GM19455 (cell line): ENCODE measurements around the gene KRT9.

ENCODE experiments used
- ATAC-seq: cut with Tn5 transposase; IDR thresholded peaks from one replicate; pipeline ENCODE4 v1.9.1; 2021; ENCODE audit not compliant: unreplicated experiment

The KRT9 gene

DNA sequence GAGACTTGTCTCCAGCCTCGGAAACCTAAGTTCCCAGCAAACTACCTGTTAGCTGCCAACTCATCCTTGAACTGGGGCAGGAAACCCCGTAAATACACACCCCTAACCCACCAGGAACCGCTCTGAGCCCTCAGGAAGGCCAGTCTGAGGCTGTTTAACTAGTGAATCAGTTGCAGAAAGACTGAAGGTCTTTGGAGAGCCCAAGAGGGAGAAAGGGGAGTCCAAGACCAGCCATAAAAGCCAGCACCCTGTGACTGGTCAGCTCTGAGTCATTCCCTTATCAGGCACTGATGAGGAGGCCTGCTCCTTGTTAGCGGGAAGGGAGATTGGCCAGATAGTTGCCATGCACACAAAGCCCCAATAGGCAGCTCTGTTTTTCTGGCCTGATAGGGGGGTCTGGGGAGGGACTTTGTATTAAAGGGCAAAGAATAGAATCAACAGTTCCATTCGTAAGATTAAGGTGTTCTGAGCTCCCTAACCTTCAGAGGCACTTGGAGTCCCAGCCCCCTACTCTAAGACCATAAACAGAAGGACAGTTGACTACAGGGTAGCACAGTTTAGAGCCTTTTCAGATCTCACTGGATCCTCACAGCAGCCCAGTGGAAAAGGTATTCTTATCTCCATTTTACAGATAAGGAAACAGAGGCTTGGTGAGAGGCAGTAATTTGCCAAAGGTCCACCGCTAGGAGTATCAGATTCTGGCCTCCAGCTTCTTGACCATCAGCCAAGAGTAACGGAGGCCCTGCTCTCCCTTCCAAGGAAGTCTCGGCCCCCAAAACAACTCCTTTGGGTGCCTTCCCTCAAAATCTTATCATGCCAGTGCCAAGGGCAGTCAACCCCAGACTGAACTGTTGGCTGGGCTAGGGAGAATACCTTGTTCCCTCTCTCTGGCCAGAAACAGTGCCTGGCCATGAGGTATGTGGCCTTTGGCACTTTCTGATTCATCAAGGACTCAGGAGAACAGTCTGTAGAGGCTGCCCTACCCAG lies 41.5 kb downstream of the KRT9 start:
- ATAC-seq, result no peak

DNA sequence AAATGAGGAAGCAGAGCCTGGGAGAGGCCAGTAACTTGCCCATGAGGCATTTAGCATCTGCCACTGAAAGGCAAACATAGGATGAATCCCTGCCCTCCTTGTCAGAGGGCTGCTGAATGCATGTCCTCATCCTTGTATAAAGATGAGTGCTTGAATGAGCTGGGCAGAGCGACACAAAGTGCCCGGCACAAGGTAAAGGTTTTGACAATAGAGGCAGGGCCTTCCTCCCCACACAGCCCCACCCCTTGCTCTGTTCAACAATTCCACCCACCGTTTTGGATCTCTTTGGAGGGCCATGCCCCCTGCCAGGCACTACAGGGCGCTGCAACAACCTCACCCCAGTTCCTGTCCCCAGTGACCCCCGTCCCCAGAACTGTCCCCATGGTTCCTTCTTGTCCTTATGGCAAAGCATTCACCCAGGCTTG lies 42.4 kb downstream of the KRT9 start:
- ATAC-seq, result no peak

DNA sequence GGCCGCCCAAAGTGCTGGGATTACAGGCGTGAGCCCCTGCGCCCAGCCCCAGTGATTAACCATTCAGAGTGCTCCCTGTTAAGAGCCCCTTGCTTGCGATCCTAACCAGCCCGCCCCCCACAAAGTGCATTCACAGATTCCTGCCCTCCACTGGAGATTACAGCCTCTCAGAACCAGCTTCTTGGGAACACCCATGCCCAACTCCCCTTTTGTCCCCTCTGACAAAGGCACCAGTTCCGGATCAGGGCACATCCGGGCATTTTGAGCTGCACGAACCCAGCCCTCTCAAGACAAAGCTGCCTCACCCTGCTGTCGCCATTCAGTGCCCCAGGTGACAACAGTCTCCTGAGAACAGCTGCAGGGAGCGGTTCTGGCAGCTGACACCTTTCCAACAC lies 42.9 kb downstream of the KRT9 start:
- no peak for ATAC-seq

DNA sequence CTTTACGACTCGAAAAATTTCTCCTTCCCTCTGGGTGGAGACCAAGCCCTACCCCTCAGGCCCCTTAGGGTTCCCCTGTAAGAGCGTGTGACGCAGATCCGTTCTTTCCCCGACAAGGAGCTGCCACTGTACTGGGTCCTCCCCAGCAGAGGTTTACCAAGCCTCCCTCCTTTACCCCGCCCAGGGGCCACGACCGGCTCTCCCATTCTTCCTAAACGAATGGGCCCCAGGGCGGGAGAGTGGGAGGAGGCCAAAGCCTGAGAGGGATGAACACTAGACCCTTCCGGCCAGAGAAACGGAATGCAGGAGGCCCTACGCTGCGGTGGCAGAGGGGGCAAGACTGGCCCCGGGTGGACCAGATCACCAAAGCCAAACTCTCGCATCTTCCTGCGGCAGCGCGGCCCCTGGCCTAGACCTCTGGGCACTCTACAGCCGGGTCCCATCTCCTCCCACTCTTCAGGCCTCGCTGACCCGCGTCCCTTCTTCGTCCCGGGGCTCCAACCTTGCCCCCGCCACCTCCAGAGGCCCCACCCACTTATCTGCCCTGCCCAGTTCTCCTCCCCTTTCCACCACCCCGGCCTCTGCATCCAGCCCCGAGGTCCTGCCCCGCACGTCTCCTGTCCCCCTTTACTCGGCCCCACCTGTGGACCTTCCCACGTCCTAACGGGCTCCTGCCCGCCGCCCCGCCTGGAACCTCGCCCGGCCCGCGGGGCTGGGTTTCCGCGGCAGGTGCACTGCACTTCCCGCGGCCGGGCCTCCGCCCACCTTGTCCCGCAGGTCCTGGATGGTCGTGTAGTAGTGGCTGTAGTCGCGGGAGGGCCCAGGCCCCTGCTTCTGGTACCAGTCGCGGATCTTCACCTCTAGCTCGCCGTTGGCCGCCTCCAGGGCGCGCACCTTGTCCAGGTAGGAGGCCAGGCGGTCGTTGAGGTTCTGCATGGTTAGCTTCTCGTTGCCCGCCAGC lies 44.5 kb downstream of the KRT9 start:
- no peak for ATAC-seq

DNA sequence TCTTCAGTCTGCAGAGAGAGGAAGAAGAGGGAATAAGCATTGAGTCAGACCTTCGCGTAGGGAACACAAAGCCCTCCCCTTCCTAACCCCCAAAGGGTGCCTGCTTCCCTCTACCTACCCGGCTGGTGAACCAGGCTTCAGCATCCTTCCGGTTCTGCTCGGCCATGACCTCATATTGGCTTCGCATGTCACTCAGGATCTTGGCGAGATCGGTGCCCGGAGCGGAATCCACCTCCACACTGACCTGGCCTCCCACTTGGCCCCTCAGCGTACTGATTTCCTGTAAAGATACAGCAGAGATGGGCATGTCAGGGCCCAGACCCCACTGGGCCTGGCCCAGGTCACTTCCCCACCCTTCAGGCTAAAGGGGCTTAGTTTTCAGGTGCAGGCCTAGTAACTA lies 47.6 kb downstream of the KRT9 start:
- no peak for ATAC-seq

DNA sequence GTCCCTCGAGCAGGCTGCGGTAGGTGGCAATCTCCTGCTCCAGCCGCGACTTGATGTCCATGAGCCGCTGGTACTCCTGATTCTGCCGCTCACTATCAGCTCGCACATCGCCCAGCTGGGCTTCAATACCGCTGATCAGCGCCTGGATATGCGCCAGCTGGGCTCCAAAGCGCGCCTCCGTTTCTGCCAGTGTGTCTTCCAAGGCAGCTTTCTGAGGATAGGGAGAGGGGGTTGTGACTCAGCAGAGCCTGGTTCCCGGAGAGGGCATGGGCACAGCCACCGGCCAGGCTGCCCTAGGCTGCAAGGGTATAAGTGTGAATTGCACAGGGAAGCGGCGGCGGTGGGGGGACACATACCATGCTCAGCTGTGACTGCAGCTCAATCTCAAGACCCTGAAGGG lies 48.1 kb downstream of the KRT9 start:
- no peak for ATAC-seq

DNA sequence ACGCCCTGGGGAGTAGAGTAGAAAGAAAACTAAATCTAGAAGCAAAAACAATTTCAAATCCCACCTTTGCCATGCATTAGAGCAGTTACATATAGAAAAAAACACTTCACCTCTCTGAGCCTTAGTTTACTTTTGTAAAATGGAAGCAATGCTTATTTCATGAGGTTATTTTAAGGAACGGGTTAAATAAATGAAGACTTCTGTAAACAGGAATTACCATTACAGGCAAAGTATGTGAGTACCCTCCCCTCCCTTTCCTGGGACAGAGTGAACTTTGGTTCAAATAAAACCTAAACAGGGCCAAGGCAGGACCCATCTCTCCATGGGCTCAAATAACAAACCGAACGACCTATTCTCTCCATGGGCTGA lies 48.6 kb downstream of the KRT9 start:
- ATAC-seq, result no peak

DNA sequence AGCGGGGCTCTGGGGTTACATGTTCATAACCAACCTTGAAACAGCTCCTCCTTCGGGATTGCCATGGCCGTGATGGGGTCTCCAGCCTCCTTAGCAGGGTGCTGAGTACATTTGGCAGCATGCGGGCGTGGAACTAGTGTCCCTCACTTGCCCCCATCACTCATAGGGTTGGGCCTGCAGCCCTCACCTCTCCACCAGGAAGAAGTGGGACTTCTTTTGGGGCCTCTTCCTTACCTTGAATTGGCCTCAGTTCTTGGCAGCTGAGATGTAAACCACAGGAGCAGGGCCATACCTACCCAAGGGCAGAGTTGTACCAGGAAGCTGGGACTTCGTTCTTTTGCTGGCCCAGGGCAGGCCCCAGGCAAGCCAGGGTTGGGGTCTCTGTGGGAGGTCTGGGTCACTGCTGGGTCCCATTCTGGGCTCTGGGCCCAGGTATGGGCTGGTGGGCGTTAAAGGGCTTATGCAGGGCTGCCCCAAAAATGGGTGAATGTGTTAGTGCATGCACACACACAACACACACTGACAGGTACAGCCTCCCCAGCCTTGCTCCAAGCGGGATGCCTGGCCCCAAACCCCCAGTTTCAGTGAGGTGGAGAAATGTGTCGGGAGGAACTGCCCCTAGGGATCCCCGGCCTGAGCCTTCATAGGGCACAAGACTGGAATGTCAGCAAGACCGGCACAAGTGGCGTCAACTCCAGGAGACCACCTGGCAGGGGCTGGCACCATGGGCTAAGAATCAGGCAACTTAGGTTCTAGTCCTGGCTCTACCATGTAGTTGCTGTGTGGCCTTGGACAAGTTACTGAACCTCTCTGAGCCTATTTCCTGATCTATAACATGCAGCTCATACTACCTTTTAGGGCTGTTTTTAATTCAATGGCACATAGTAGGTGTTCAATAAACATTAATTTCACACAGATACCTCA lies 49.3 kb downstream of the KRT9 start:
- ATAC-seq, result no peak

DNA sequence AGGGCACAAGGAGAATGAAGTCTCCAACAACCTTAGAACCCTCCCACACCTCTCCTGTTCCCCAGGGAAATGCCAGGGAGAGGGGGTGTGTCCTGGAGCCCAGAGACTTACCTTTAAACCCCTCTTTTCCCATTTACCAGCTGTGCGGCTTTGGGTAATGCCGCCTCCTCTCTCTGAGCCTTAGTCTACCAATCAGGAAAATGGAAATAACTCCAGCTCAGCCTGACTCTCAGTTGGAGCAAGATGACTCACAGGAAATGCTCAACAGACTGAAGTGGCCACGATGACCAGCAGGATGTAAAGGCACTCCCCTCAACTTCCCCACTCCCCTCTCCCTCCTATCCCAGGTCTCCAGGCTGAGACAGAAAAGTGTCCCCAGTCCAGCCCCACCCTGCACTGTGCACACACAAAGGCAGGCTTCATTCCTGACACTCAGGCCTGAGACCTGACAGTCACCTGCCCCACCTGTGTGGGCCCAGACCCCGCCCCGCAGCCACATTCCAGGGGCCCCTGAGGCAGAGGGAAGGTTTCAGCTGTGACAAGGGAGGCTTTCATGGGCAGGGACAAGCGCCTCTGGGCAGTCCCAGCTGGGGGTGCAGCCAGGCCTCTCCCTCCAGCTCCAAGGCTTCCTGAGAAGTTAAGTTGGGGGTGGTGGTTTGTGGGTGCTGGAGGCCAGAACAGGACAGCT lies 50.1 kb downstream of the KRT9 start:
- ATAC-seq, result no peak

DNA sequence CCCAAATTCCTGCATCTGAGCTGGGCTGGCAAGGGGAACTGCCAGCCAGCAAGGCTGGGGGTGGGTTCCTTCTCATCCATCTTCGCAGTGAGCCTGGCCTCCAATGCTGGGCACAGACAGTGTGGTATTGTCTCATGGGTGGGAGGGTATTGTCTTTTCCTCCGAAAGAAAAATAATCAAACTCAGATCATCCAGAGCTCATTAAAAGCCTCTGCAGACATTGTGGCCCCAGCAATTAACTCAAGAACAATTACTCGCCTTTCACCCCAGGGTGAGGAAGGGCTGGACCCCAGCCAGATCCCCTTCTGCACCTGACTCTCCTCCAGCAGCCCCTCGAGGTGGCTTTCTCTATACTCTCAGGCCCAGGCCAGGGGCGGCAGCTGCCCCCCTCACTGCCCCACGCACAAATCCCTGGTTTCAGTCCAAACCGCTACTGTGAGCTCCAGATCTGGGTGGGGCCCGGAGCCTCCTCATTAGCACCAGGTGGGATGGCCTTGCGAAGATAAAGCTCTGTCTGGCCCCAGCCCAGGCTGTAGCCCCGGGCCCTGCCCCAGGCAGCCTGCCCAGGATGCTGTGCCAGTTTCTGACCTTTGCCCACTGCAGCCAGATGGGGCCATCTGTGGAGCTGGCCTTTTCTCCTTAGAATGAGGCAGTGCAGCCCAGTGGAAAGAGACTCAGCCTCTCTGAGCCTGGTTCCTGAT lies 50.9 kb downstream of the KRT9 start:
- ATAC-seq, result no peak

DNA sequence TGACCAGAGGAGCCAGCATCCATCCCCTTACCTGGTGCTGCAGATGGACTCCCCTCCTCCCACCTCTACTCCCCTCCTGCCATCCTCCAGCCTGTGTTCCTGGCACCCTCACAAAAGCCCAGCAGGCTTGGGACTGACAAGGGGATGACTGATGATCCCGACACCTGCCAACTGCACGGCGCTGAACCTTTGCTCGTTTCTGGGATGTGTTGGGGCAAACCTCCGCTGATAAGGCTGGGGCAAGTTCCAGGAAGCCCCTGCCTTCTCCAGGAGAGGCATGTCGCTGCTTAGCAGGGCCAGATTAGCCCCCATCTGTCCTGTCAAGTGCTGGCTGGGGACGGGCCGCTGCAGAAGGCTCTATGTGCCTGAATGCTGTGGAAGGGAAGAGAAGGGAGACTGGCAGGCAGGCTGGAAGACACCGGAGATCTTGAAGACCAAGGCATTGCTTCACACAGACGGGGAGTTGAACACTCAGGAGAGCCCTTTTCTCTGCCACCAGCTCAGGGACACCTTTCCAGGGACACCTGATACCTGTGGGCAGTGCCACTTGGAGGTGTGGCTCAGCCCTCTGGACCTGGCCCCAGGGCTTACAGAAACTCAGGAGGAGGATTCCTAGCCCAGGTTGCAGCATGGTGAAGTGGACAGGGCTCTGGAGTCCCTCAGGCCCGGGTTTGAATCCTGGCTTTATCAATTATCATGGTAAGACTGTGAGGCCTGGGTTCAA lies 52.2 kb downstream of the KRT9 start:
- ATAC-seq, result no peak

DNA sequence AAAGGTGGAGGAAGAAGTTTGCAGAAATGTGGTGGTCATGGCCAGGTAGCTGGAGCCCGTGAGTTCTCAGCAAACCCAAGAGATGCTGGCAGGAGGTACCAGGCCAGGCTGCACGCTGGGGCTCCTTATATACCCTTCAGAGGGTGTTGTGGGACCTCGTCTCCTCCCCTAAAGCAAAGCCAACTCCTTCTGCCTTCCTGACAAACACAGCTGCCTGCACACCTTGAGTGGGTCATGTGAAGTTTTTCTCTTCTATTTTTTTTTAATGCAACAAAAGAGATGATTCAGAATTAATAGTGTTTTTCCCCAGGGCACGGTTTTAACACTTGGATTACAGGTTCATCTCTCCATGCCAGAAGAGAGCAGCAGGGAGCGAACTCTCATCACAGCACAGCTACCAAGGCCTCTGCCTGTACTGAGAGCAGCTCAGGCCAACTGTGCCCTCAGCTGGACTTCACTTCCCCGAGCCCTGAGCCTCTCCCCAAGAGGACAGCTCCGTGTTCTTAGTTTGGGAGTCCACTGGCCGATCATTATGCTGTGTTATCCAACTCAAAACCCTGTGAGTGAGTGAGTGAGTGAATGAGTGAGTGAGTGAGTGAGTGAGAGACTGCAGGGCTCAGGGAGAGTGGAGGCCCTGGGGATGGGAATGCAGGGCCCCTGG lies 52.9 kb downstream of the KRT9 start, which contains the start of gene KRT15:
Gene KRT15, minus strand, starts transcription at position 102 of the 661 bp plus-strand sequence. Its CDS starts 63 bp downstream, at position 39.
- ATAC-seq, result no peak

DNA sequence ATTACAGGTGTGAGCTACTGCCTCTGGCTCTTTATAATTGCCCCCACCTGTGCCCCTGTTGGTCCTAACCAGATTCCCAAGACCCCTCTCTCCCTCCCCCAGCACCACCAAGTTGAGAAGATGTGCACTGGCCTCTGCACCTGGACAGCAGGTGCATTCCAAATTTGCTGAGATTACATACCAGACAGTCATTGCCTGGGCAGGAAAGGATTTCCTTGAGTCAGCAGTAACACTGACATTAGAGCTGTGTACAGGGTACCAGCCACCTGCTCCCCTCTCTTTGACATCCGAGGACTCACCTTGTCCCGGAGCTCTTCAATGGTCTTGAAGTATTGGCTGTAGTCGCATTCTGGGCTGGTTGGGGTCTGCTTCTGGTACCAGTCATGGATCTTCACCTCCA lies 53.8 kb downstream of the KRT9 start:
- no peak for ATAC-seq

DNA sequence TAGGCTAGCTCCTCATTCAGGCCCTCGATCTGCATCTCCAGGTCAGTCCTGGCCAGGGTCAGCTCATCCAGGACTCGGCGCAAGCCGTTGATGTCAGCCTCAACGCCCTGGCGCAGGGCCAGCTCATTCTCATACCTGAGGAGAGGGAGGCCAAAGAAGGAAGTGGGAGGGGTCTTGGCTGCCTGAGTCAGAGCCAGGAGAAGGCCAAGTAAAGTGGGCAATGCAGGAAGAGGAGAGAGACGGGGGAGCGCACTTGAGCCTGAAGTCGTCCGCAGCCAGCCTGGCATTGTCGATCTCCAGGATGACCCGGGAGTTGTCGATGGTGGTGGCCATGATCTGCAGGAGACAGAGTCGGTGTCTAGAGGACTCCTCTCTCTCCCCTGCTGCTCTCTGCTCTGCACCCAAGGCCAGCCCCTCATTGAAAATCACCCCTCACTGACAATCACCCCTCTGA lies 55.0 kb downstream of the KRT9 start:
- no peak for ATAC-seq

DNA sequence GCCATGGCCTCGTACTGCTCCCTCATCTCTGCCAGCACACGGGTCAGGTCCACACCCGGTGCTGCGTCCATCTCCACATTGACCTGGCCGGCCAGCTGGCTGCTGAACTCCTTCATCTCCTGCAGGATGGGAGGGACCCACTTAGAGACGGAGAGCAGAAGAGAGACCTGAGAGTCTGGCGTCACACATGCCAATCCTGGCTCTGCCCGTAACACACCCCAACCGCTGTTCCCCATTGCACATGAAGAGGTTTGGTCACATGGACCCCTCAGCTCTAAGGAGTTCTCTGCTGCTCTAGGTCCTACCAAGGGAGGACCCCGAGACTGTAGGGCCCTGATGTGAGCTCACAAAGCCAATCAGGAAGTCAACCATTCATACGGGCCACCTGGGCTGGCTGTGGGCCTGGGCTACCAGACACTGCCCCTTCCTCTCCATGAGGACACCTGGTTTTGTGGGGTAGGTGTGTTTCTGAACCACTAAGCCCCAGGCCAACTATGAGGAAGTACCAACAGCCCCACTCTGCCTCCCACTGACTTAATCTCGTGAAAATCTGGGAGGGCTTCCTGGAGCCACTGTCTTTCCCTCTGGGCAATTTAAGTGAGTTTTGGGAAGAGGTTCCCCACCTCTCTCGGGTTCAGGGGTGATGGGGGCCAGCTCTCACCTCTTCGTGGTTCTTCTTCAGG lies 55.6 kb downstream of the KRT9 start:
- ATAC-seq, result no peak
